ENCODE results near the gene AK8. TPM values are rescaled to one million over a fixed set of nuclear protein-coding genes. Genes with fewer than 3 reads are reported as not detected.

The AK8 gene
- total and polyA plus RNA-seq, 7 donors, result 0.10 TPM; not detected in 6

DNA sequence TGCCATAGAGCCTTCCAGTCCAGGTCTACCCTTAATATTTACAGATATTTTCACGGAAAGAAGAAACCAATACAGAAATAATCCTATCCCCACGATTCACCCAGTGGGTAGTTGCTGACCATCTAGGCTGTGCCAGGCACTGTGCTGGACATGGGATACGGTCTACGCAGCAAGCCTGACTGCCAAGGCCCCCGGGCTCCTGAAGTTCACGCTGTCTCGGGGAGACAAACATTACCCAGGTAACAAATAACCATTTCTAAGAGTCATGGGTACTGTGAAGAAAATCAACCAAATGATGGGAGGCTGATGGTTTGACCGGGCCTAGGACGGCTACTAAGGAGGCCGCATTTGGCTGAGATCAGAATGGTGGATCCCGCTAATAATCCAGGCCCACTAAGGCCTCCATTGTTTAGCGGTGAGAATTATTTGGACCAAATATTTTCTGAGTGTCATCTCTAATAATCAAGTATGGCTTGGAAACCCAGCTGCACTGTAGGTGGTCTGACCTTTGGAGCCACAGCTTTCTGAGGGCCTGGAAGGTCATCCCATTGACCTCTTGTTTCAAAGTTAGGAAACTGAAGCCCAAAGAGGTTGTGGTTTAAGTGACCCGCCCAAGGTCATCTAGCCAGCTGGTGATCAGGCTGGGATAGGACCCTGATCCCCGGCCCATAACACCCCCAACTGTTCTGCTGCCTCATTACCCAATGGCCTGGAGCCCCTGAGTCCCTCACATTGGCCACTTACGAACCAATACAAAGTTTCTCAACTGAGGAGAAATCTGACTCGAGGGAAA is 82.4 kb downstream of the AK8 start:
- Histone ChIP-seq H3K4me1 (no peaks in the 10 kb centered on the region), H3K4me3 (no peak overlapping the region), H3K36me3 (ENCODE audit: insufficient read depth in 1 of 2, low read depth in 1 of 2) (no peaks in the 10 kb centered on the region), H3K9me3 (no peaks in the 10 kb centered on the region), H3K27ac (no peak overlapping the region), H3K27me3 (ENCODE audit: insufficient read depth in 3 of 3, low read length in 2 of 3) (peaks cover 0 to 30% (median 2%) of the 10 kb centered on the region in 3 donors)
- intact Hi-C loops (cut with DNase I), result no loop called here
- no peak for DNase-seq
- TF ChIP-seq CTCF (IDR thresholded peaks at IDR 0.05), result no peak
- WGBS, 3 donors, result 88% methylated on average over 16 of the region's 16 CpGs
- ATAC-seq, result no peak

GRCh38 chr9:132794730-132795380 is 83.2 kb downstream of the AK8 start:
- no peak overlapping the region for H3K27ac ChIP-seq
- no peak for TF ChIP-seq CTCF (IDR thresholded peaks at IDR 0.05)
- H3K36me3 ChIP-seq (ENCODE audit: insufficient read depth in 1 of 2, low read depth in 1 of 2), result no peaks in the 10 kb centered on the region
- H3K4me3 ChIP-seq, result no peak overlapping the region
- 18 to 32% (median 22%) methylated on average over 13 of the region's 13 CpGs for WGBS, 3 donors
- intact Hi-C loops (cut with DNase I), result no loop called here
- ATAC-seq (no peak), DNase-seq (no peak)
- H3K9me3 ChIP-seq, result no peaks in the 10 kb centered on the region
- H3K27me3 ChIP-seq (ENCODE audit: insufficient read depth in 3 of 3, low read length in 2 of 3), result peaks cover 0 to 30% (median 2%) of the 10 kb centered on the region in 3 donors
- H3K4me1 ChIP-seq, result no peaks in the 10 kb centered on the region

- 64 to 72% (median 64%) methylated on average over 16 of the region's 16 CpGs for WGBS, 3 donors
- intact Hi-C loops (cut with DNase I), result no loop called here
- no peak for ATAC-seq
Observed at GRCh38 chr9:132793606-132794580, 84.2 kb downstream of the AK8 start.

DNA sequence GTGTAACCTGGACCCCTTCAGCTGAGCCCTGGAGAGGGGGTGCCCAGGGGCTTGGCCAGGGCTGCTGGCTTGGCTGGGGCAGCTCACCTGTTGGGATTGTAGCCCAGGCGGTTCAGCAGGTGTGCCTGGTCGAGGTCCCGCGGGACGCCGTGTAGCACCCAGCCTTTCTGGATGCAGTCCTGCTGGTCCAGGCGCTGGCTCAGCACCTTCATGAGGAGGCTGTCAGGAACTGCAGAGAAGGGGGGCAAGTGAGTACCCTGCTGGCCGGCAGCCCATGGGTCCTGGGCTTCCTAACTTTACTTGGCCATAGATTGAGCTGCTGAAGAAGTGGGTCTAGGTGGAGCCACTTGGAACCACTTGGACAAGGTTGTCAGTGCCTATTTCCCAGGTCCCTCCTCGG is 85.5 kb downstream of the AK8 start:
- DNase-seq, result no peak
- ATAC-seq, result no peak
- Histone ChIP-seq H3K4me3 (no peak overlapping the region), H3K27me3 (ENCODE audit: insufficient read depth in 3 of 3, low read length in 2 of 3) (peaks cover 0 to 22% (median 2%) of the 10 kb centered on the region in 3 donors), H3K4me1 (no peaks in the 10 kb centered on the region), H3K36me3 (ENCODE audit: insufficient read depth in 1 of 2, low read depth in 1 of 2) (no peaks in the 10 kb centered on the region), H3K27ac (no peak overlapping the region), H3K9me3 (no peaks in the 10 kb centered on the region)
- intact Hi-C loops (cut with DNase I), result no loop called here
- WGBS, 3 donors, result 88 to 92% (median 91%) methylated on average over 9 of the region's 9 CpGs
- TF ChIP-seq CTCF (IDR thresholded peaks at IDR 0.05), result no peak

More at GRCh38 chr9:132793606-132794580, 84.2 kb downstream of the AK8 start:
- Histone ChIP-seq H3K4me3 (no peak overlapping the region), H3K36me3 (ENCODE audit: insufficient read depth in 1 of 2, low read depth in 1 of 2) (no peaks in the 10 kb centered on the region), H3K9me3 (no peaks in the 10 kb centered on the region), H3K4me1 (no peaks in the 10 kb centered on the region), H3K27me3 (ENCODE audit: insufficient read depth in 3 of 3, low read length in 2 of 3) (peaks cover 0 to 29% (median 2%) of the 10 kb centered on the region in 3 donors), H3K27ac (no peak overlapping the region)
- TF ChIP-seq CTCF (IDR thresholded peaks at IDR 0.05), result no peak
- no peak for DNase-seq
